SU-DHL-6 (cell line): ENCODE results near the gene ZMIZ1.

Experiments
- H2AFZ ChIP-seq: fragments of 200-600 bp; sonication (generic); 2 replicates; pipeline ENCODE4 v1.6.1; 2014; ENCODE audit warnings: low read depth, mild to moderate bottlenecking, moderate library complexity, mixed read lengths, antibody characterized with exemption, low read length; ENCODE audit not compliant: severe bottlenecking
- H3F3A ChIP-seq: fragments of 200-600 bp; shearing (Covaris generic); 2 replicates; pipeline ENCODE4 v1.6.0; 2016; ENCODE audit warnings: antibody characterized with exemption, mild to moderate bottlenecking; ENCODE audit not compliant: insufficient read depth
- H3K27ac ChIP-seq: fragments of 200-600 bp; sonication (generic); 2 replicates; pipeline ENCODE4 v1.5.1; 2016; ENCODE audit warnings: low read depth, mild to moderate bottlenecking, low read length, moderate library complexity, mixed read lengths
- H3K27me3 ChIP-seq: fragments of 200-600 bp; sonication (generic), shearing (Covaris generic); 2 replicates; pipeline ENCODE4 v1.6.0; 2014; ENCODE audit warnings: mild to moderate bottlenecking, low read length
- H3K36me3 ChIP-seq: fragments of 200-600 bp; sonication (generic); 2 replicates; pipeline ENCODE4 v1.6.1; 2014; ENCODE audit warnings: mild to moderate bottlenecking, low read length, mixed read lengths
- H3K4me2 ChIP-seq: fragments of 300-600, 200-600 bp; shearing (Covaris generic), sonication (generic); 2 replicates; pipeline ENCODE4 v1.6.0; 2014; ENCODE audit warnings: low read length, low read depth, mild to moderate bottlenecking; ENCODE audit not compliant: poor library complexity, severe bottlenecking
- H3K4me3 ChIP-seq: fragments of 200-600 bp; sonication (generic); 2 replicates; pipeline ENCODE4 v1.5.1; 2014; ENCODE audit warnings: antibody characterized with exemption, low read length, mild to moderate bottlenecking, mixed read lengths; ENCODE audit not compliant: insufficient read depth, poor library complexity, severe bottlenecking
- H3K79me2 ChIP-seq: fragments of 200-600 bp; sonication (generic); 2 replicates; pipeline ENCODE4 v1.6.1; 2014; ENCODE audit warnings: mild to moderate bottlenecking, low read length, moderate library complexity; ENCODE audit not compliant: insufficient read depth
- H3K9ac ChIP-seq: fragments of 200-600 bp; sonication (generic); 2 replicates; pipeline ENCODE4 v1.7.0; 2014; ENCODE audit warnings: mild to moderate bottlenecking, low read length
- H3K9me2 ChIP-seq: fragments of 200-600 bp; sonication (generic); replicated peaks from 2 replicates; pipeline ENCODE4 v1.6.1; 2014; ENCODE audit warnings: low read length; ENCODE audit not compliant: insufficient read depth
- H3K9me3 ChIP-seq: fragments of 200-600 bp; sonication (generic); 2 replicates; pipeline ENCODE4 v1.6.1; 2014; ENCODE audit warnings: low read length, mixed read lengths; ENCODE audit not compliant: insufficient read depth
- H4K20me1 ChIP-seq: fragments of 200-600 bp; sonication (generic); 2 replicates; pipeline ENCODE4 v1.6.1; 2014; ENCODE audit warnings: low read depth, mild to moderate bottlenecking, antibody characterized with exemption, low read length, moderate library complexity, mixed read lengths
- EZH2phosphoT487 ChIP-seq: fragments of 200-600 bp; sonication (generic), shearing (Covaris generic); conservative IDR thresholded peaks from 2 replicates; pipeline ENCODE4 v1.6.1; 2018; ENCODE audit warnings: mild to moderate bottlenecking, antibody characterized with exemption, low read length, moderate library complexity, mixed read lengths
- TF ChIP-seq, protein P1 (sequence below): fragments of 200-600 bp; sonication (generic); IDR thresholded peaks from one replicate; pipeline ENCODE4 v1.5.1; 2017; ENCODE audit warnings: antibody characterized with exemption, mild to moderate bottlenecking, low read length, moderate library complexity; ENCODE audit not compliant: insufficient read depth, poor library complexity, severe bottlenecking

Gene ZMIZ1

DNA sequence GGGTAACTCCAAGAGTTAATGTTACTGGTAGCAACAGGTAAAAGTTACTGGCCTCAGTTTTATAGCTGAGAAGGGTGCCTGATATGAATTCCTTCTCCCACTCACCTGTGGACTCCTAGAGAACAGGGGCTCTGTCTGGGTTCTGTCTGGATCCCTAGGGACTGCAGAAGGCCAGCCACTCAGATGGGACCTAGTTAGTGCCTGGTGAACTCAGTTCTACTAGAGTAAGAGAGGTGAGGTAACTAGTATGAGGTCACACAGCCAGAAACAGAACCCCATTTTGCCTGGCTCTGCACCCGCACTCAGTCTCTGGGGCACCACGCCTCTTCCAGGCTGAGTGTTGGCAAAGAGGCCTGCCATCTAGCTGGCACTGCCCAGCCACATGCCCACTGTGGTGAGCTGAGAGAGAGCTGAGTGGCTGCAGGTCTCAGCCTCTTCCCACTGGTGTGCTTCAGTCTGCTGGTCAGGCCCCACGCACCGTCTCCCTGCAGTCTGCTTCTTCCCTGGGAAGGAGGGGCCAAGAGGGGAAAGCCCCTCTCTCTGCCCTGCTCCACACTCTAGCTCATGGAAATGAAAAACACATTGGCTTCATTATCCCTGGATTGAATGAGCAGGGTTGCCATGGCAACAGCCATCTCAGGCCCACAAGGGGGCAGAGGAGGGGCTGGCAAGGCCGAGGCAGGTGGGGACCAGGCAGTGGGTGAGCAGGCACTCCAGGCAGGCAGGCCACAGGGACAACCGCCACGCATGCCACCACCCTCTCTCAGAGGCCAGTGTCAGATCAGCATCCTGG lies 110.6 kb downstream of the ZMIZ1 start:
- Histone ChIP-seq H3K27me3 (no peaks in the 10 kb centered on the region), H3K9ac (no peak overlapping the region), H3F3A (no peaks in the 10 kb centered on the region), H3K36me3 (no peaks in the 10 kb centered on the region), H3K4me3 (no peak overlapping the region), H3K4me2 (no peak overlapping the region), H2AFZ (no peak overlapping the region), H3K9me3 (no peaks in the 10 kb centered on the region), H4K20me1 (no peaks in the 10 kb centered on the region), H3K79me2 (no peaks in the 10 kb centered on the region), H3K27ac (no peak overlapping the region), H3K9me2 (no peaks in the 10 kb centered on the region)
- no peak for TF ChIP-seq EZH2phosphoT487

DNA sequence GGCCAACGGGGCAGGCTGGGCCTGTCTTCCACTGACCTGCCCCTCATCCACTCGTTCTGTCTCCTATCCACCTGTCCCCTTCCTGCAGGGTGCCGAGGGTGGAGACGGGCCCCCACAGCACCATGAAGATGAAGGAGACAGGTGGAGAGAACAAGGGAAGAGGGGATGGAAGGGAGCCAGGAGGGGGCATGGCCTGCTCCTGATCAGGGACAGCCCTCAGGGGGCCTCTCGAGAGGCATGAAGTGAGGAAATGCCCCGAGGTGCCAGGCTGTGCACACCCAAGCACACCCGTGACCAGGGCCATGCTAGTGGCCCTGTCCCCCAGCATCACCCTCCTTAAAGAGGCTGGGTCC lies 111.2 kb downstream of the ZMIZ1 start:
- H3K27ac ChIP-seq, result no peak overlapping the region
- H3K4me2 ChIP-seq, result no peak overlapping the region
- no peaks in the 10 kb centered on the region for H4K20me1 ChIP-seq
- H3K9ac ChIP-seq, result no peak overlapping the region
- TF ChIP-seq, protein P1, sequence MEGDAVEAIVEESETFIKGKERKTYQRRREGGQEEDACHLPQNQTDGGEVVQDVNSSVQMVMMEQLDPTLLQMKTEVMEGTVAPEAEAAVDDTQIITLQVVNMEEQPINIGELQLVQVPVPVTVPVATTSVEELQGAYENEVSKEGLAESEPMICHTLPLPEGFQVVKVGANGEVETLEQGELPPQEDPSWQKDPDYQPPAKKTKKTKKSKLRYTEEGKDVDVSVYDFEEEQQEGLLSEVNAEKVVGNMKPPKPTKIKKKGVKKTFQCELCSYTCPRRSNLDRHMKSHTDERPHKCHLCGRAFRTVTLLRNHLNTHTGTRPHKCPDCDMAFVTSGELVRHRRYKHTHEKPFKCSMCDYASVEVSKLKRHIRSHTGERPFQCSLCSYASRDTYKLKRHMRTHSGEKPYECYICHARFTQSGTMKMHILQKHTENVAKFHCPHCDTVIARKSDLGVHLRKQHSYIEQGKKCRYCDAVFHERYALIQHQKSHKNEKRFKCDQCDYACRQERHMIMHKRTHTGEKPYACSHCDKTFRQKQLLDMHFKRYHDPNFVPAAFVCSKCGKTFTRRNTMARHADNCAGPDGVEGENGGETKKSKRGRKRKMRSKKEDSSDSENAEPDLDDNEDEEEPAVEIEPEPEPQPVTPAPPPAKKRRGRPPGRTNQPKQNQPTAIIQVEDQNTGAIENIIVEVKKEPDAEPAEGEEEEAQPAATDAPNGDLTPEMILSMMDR, result no peak
- no peak for TF ChIP-seq EZH2phosphoT487
- no peak overlapping the region for H2AFZ ChIP-seq
- no peaks in the 10 kb centered on the region for H3K9me2 ChIP-seq
- no peaks in the 10 kb centered on the region for H3K9me3 ChIP-seq
- H3K36me3 ChIP-seq, result no peaks in the 10 kb centered on the region
- H3K4me3 ChIP-seq, result no peak overlapping the region
- no peaks in the 10 kb centered on the region for H3F3A ChIP-seq
- no peaks in the 10 kb centered on the region for H3K79me2 ChIP-seq
- H3K27me3 ChIP-seq, result no peaks in the 10 kb centered on the region

DNA sequence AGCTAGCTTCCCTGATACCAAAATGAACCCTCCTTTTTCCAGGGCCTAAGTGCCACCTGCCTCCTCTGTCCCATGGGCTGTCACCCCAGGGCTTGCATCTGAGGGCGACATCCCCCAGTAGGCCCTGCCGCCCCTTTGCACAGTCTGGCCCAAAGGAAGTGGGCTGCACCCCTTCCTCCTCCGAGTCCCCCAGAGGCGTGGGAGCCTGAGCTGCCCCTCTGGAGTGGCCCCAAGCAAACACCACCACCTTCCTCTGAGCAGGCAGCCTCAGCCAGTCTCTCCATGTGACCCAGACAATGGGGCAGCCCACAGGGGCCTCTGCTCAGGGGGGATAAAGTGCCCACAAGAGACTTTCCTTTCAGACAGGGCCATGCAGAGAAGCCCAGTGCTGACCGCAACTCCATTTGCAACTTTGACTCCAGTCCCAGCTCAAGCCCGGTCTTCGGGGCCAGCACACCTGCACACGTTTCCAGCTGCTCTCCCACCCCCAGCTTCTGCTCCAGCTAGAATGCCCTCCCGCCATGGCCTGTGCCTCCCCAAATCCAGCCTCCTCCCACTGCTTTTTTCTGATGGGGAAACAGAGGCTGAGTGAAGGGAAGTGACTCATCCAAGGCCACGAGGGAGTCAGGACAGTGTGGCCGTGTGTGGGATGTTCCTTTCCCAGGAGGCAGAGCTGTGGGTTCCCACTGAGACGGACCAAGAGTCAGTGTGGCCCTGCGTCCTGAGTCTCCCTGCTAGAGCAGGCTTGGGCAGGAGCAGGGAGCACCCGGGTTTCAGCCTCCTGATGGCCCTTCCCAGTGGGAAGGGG lies 111.9 kb downstream of the ZMIZ1 start:
- no peak overlapping the region for H3K27ac ChIP-seq

More for the DNA sequence above, 111.9 kb downstream of the ZMIZ1 start:
- H4K20me1 ChIP-seq, result no peaks in the 10 kb centered on the region
- H3K27me3 ChIP-seq, result no peaks in the 10 kb centered on the region
- H3K79me2 ChIP-seq, result no peaks in the 10 kb centered on the region
- H3K9me2 ChIP-seq, result no peaks in the 10 kb centered on the region
- no peaks in the 10 kb centered on the region for H3F3A ChIP-seq
- TF ChIP-seq, protein P1, result no peak
- TF ChIP-seq EZH2phosphoT487, result no peak
- no peak overlapping the region for H3K4me3 ChIP-seq
- no peaks in the 10 kb centered on the region for H3K9me3 ChIP-seq
- H3K9ac ChIP-seq, result no peak overlapping the region
- H2AFZ ChIP-seq, result no peak overlapping the region
- H3K36me3 ChIP-seq, result no peaks in the 10 kb centered on the region
- no peak overlapping the region for H3K4me2 ChIP-seq
